ENCODE measurements around the gene EFHC1. TPM values are rescaled to one million over a fixed set of nuclear protein-coding genes. Genes with fewer than 3 reads are reported as not detected.
A peak's percentile ranks its signal among the peaks of the same experiment; 100 is the strongest.

Gene EFHC1
- total and polyA plus RNA-seq, 2 of the 13 experiments (the other 11 are each of a cell fraction or from before 2014, with no cell fraction given), result 23.4 to 29.5 TPM

- peak; percentile 54; the same call in 1 of the 2 replicates for TF ChIP-seq HIC2 (CRISPR knock-in tag; IDR thresholded peaks at IDR 0.05; ENCODE audit: low read depth)
- no peak for TF ChIP-seq ZNF784 (CRISPR knock-in tag; IDR thresholded peaks at IDR 0.05; ENCODE audit: borderline replicate concordance)
- TF ChIP-seq ZNF746 (CRISPR knock-in tag; IDR thresholded peaks at IDR 0.05), result no peak
- TF ChIP-seq PREB (CRISPR knock-in tag; IDR thresholded peaks at IDR 0.05), result no peak
- TF ChIP-seq TFDP2 (CRISPR knock-in tag; IDR thresholded peaks at IDR 0.05), result no peak
- TF ChIP-seq USF2 (IDR thresholded peaks at IDR 0.05; ENCODE audit: low read depth, low read length), result no peak
- no peak for TF ChIP-seq USF2 (CRISPR knock-in tag; IDR thresholded peaks at IDR 0.05; ENCODE audit: borderline replicate concordance)
- TF ChIP-seq RFX1 (IDR thresholded peaks at IDR 0.05), result no peak
- TF ChIP-seq ZNF205 (CRISPR knock-in tag; IDR thresholded peaks at IDR 0.05), result no peak
- no peak for TF ChIP-seq MEIS2 (CRISPR knock-in tag; IDR thresholded peaks at IDR 0.05)
- no peak for TF ChIP-seq RXRA (CRISPR knock-in tag; IDR thresholded peaks at IDR 0.05)
- TF ChIP-seq ZNF276 (CRISPR knock-in tag; IDR thresholded peaks at IDR 0.05; ENCODE audit: low read depth), result no peak
- TF ChIP-seq SNAPC2 (CRISPR knock-in tag; IDR thresholded peaks at IDR 0.05), result no peak
- no peak for TF ChIP-seq KDM5A (IDR thresholded peaks at IDR 0.05; ENCODE audit: borderline replicate concordance, low read length)
- TF ChIP-seq ZBTB14 (CRISPR knock-in tag; IDR thresholded peaks at IDR 0.05), result no peak
Measured at GRCh38 chr6:52545406-52546119, 125.4 kb downstream of the EFHC1 start (continued).
